Measurements from ENCODE around the gene TYW5.

TYW5 gene

GRCh38 chr2:199955339-199956061 lies at the start of gene TYW5, which contains the start of gene MAIP1:
TYW5 (minus strand) TSS chr2:199955491; CDS start chr2:199955470, 21 bp downstream.
MAIP1 (plus strand) TSS chr2:199955582; CDS start chr2:199955799, 217 bp downstream.
- DNase-seq = peak; percentile 38 to 58

GRCh38 chr2:200003444-200003843 lies 48.2 kb upstream of the TYW5 start:
- DNase-seq = no peak

- DNase-seq = no peak
Observed at GRCh38 chr2:200000444-200001163, 45.3 kb upstream of the TYW5 start.

GRCh38 chr2:199999166-199999565 lies 43.9 kb upstream of the TYW5 start:
- no peak for DNase-seq

- DNase-seq = no peak
Observed at GRCh38 chr2:199997296-199997695, 42.0 kb upstream of the TYW5 start.

- DNase-seq = no peak
Observed at GRCh38 chr2:199994896-199995295, 39.6 kb upstream of the TYW5 start.

- no peak for DNase-seq
Observed at GRCh38 chr2:199994371-199994770, 39.1 kb upstream of the TYW5 start.

GRCh38 chr2:199992296-199992695 lies 37.0 kb upstream of the TYW5 start:
- no peak for DNase-seq

- DNase-seq = no peak
Observed at GRCh38 chr2:199991691-199992090, 36.4 kb upstream of the TYW5 start.

GRCh38 chr2:199989822-199990221 lies 34.5 kb upstream of the TYW5 start:
- no peak for DNase-seq

- no peak for DNase-seq
Observed at GRCh38 chr2:199988151-199988550, 32.9 kb upstream of the TYW5 start.

- no peak for DNase-seq
Observed at GRCh38 chr2:199987586-199987985, 32.3 kb upstream of the TYW5 start.

GRCh38 chr2:199985625-199986207 lies 30.4 kb upstream of the TYW5 start:
- peak in 1 of 2 experiments; percentile 66 for DNase-seq

- no peak for DNase-seq
Observed at GRCh38 chr2:199984755-199985154, 29.5 kb upstream of the TYW5 start.

GRCh38 chr2:199984159-199984558 lies 28.9 kb upstream of the TYW5 start:
- DNase-seq = no peak

GRCh38 chr2:199983534-199983933 lies 28.2 kb upstream of the TYW5 start:
- no peak for DNase-seq

- DNase-seq = no peak
Observed at GRCh38 chr2:199982126-199982843, 27.0 kb upstream of the TYW5 start.

GRCh38 chr2:199979832-199980628 lies 24.7 kb upstream of the TYW5 start:
- peak; percentile 52 to 59 for DNase-seq

- no peak for DNase-seq
Observed at GRCh38 chr2:199979398-199979797, 24.1 kb upstream of the TYW5 start.

GRCh38 chr2:199977984-199978415 lies 22.7 kb upstream of the TYW5 start:
- no peak for DNase-seq

- DNase-seq = no peak
Observed at GRCh38 chr2:199975273-199975895, 20.1 kb upstream of the TYW5 start.

GRCh38 chr2:199973703-199974102 lies 18.4 kb upstream of the TYW5 start:
- DNase-seq = no peak
